SK-N-SH treated with all-trans-retinoic acid at 6 μM for 48 hours (cell line): Measurements from ENCODE around the gene APIP.

ENCODE experiments used
- BACH2 ChIP-seq: fragments of 250-450 bp; sonication (Bioruptor Pico); IDR thresholded peaks from 2 replicates; pipeline ENCODE4 v1.9.0; 2021; ENCODE audit warnings: mild to moderate bottlenecking, borderline replicate concordance
- CSDC2 ChIP-seq: fragments of 250-450 bp; sonication (Bioruptor Pico); IDR thresholded peaks from 2 replicates; pipeline ENCODE4 v1.5.0; 2020; ENCODE audit warnings: mild to moderate bottlenecking, moderate library complexity
- GLIS3 ChIP-seq: fragments of 250-450 bp; sonication (Bioruptor Pico); IDR thresholded peaks from 2 replicates; pipeline ENCODE4 v1.5.0; 2020; ENCODE audit warnings: mild to moderate bottlenecking, moderate library complexity
- ISL1 ChIP-seq: fragments of 250-450 bp; sonication (Bioruptor Pico); IDR thresholded peaks from 2 replicates; pipeline ENCODE4 v2.1.2; 2022; ENCODE audit warnings: mild to moderate bottlenecking, moderate library complexity
- OSR1 ChIP-seq: fragments of 250-450 bp; sonication (Bioruptor Pico); IDR thresholded peaks from 2 replicates; pipeline ENCODE4 v1.8.0; 2022; ENCODE audit warnings: moderate library complexity, mild to moderate bottlenecking, inconsistent platforms
- RARB ChIP-seq: fragments of 250-450 bp; sonication (Bioruptor Pico); IDR thresholded peaks from 2 replicates; pipeline ENCODE4 v1.8.0; 2021; ENCODE audit warnings: mild to moderate bottlenecking, moderate library complexity
- TCF4 ChIP-seq: fragments of 250-450 bp; sonication (Bioruptor Pico); IDR thresholded peaks from 2 replicates; pipeline ENCODE4 v1.8.0; 2021; ENCODE audit warnings: mild to moderate bottlenecking, moderate library complexity, borderline replicate concordance
- ZFP3 ChIP-seq: fragments of 250-450 bp; sonication (Bioruptor Pico); IDR thresholded peaks from 2 replicates; pipeline ENCODE4 v1.5.0; 2020; ENCODE audit warnings: mild to moderate bottlenecking, moderate library complexity
- ZFP30 ChIP-seq: fragments of 450-650 bp; formaldehyde crosslinking; IDR thresholded peaks from 2 replicates; pipeline ENCODE4 v1.5.0; 2022; ENCODE audit warnings: mild to moderate bottlenecking, moderate library complexity
- ZNF565 ChIP-seq: fragments of 450-650 bp; formaldehyde crosslinking; conservative IDR thresholded peaks from 2 replicates; pipeline ENCODE4 v1.5.0; 2020; ENCODE audit warnings: low read depth, mild to moderate bottlenecking, moderate library complexity
- ZNF70 ChIP-seq: fragments of 450-650 bp; formaldehyde crosslinking; IDR thresholded peaks from 2 replicates; pipeline ENCODE4 v1.5.0; 2020; ENCODE audit warnings: mild to moderate bottlenecking, moderate library complexity
- TF ChIP-seq, protein P1 (sequence below): fragments of 250-450 bp; sonication (Bioruptor Pico); IDR thresholded peaks from 2 replicates; pipeline ENCODE4 v1.8.0; 2020; ENCODE audit warnings: mild to moderate bottlenecking, moderate library complexity, borderline replicate concordance

Gene APIP

DNA sequence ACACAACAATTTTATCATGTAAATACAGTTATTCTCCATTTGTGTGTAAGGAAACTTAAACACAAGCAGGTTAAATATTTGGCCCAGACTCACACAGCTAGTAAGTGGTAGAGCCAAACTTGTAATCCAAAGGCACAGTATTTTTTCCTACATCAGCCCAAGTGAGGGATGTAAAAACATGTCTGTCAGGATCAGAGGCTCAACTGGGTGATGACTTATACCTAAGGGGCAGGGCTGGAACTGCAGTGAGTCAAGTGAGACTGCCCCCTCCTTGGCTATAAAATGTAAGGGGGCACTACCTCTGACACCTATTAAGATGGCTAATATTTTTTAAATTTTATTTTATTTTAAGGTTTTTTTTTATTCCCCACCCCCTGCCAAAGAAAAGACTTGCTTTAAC is 82.6 kb downstream of the APIP start (continued):
- TF ChIP-seq BACH2: no peak
- TF ChIP-seq ISL1 (CRISPR knock-in tag): no peak
- TF ChIP-seq GLIS3: no peak
- TF ChIP-seq ZNF70: no peak
- TF ChIP-seq, protein P1, sequence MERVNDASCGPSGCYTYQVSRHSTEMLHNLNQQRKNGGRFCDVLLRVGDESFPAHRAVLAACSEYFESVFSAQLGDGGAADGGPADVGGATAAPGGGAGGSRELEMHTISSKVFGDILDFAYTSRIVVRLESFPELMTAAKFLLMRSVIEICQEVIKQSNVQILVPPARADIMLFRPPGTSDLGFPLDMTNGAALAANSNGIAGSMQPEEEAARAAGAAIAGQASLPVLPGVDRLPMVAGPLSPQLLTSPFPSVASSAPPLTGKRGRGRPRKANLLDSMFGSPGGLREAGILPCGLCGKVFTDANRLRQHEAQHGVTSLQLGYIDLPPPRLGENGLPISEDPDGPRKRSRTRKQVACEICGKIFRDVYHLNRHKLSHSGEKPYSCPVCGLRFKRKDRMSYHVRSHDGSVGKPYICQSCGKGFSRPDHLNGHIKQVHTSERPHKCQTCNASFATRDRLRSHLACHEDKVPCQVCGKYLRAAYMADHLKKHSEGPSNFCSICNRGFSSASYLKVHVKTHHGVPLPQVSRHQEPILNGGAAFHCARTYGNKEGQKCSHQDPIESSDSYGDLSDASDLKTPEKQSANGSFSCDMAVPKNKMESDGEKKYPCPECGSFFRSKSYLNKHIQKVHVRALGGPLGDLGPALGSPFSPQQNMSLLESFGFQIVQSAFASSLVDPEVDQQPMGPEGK (CRISPR knock-in tag): no peak
- no peak for TF ChIP-seq ZFP3 (CRISPR knock-in tag)
- no peak for TF ChIP-seq ZFP30 (CRISPR knock-in tag)
- no peak for TF ChIP-seq CSDC2 (CRISPR knock-in tag)
- no peak for TF ChIP-seq TCF4 (CRISPR knock-in tag)
- TF ChIP-seq RARB: no peak
- TF ChIP-seq ZNF565 (CRISPR knock-in tag): no peak
- no peak for TF ChIP-seq OSR1
- TF ChIP-seq, all 23 proteins: peak for 0
